Stomach smooth muscle (tissue), 2 donors: Measurements from ENCODE around the gene STPG3.
A peak's percentile ranks its signal among the peaks of the same experiment; 100 is the strongest.

ENCODE experiments used
- H3K27ac ChIP-seq: one replicate; pipeline ENCODE4 v1.7.0; 2013; ENCODE audit warnings: mild to moderate bottlenecking, low read length, inconsistent platforms
- H3K27me3 ChIP-seq, 2 donors: one replicate each; pipeline ENCODE4 v1.7.0; 2013; ENCODE audit warnings: low read length in 2 of 2; ENCODE audit not compliant: insufficient read depth in 2 of 2, control insufficient read depth in 1 of 2
- H3K36me3 ChIP-seq, 2 donors: one replicate each; pipeline ENCODE4 v1.7.0; 2013; ENCODE audit warnings: low read length in 2 of 2; ENCODE audit not compliant: control insufficient read depth in 2 of 2, insufficient read depth in 2 of 2
- H3K4me1 ChIP-seq: one replicate; pipeline ENCODE4 v1.7.0; 2013; ENCODE audit warnings: low read length; ENCODE audit not compliant: control insufficient read depth, insufficient read depth
- H3K4me3 ChIP-seq, 2 donors: one replicate each; pipeline ENCODE4 v1.7.0; 2013; ENCODE audit warnings: low read length in 2 of 2
- H3K9ac ChIP-seq, 2 donors: one replicate each; pipeline ENCODE4 v1.7.0; 2013; ENCODE audit warnings: low read length in 2 of 2, mild to moderate bottlenecking in 1 of 2
- H3K9me3 ChIP-seq, 2 donors: one replicate each; pipeline ENCODE4 v1.7.0; 2013; ENCODE audit warnings: low read length in 2 of 2; ENCODE audit not compliant: control insufficient read depth in 2 of 2
- donor health status: healthy.
- donor health status: Pancreatic carcinoma.

The STPG3 gene

DNA sequence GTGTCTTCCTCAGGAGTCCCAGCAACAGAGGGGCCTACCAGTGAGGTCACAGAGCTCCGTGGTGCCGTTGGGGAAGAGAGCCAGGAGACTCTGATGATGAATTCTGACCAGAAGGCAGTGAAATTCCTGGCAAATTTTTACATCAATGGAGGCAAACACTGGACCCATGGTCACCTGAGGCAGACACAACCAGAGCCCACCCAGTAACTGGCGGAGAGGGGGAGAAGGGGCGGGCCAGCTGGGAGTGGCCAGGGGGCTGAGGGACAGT is at the start of gene STPG3:
Gene STPG3 (plus strand): TSS at position 93 of the 268 bp plus-strand sequence. CDS start 1 bp downstream, at position 94.
- H3K9me3 ChIP-seq: no peaks in the 10 kb centered on the region
- H3K27ac ChIP-seq: no peak within 1 kb of the TSS
- H3K36me3 ChIP-seq: no peaks in the 10 kb centered on the region
- peaks cover 19% of the 10 kb centered on the region for H3K4me1 ChIP-seq
- no peak within 1 kb of the TSS for H3K9ac ChIP-seq
- peaks cover 0 to 4% of the 10 kb centered on the region in 2 donors for H3K27me3 ChIP-seq
- H3K4me3 ChIP-seq: no peak within 1 kb of the TSS

DNA sequence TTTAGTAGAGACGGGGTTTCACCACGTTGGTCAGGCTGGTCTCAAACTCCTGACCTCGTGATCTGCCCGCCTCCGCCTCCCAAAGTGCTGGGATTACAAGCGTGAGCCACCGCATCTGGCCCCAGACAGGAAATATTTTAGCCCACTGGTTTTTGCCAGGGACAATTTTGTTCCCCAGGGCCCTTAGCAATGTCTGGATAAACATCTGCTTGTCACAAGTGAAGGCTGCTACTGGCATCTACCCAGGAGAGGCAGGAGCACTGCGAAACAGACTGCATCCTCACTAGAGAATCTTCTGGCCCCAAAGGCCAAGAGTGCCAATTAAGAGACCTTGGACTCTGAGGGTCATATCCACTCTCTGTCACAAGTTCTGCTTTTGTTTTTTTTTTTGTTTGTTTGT is 48.1 kb upstream of the STPG3 start:
- no peaks in the 10 kb centered on the region for H3K9me3 ChIP-seq
- no peaks in the 10 kb centered on the region for H3K27me3 ChIP-seq
- H3K36me3 ChIP-seq: no peaks in the 10 kb centered on the region
- H3K4me3 ChIP-seq: no peak overlapping the region
- no peak overlapping the region for H3K27ac ChIP-seq
- H3K9ac ChIP-seq: no peak overlapping the region
- H3K4me1 ChIP-seq: peaks cover 58% of the 10 kb centered on the region

DNA sequence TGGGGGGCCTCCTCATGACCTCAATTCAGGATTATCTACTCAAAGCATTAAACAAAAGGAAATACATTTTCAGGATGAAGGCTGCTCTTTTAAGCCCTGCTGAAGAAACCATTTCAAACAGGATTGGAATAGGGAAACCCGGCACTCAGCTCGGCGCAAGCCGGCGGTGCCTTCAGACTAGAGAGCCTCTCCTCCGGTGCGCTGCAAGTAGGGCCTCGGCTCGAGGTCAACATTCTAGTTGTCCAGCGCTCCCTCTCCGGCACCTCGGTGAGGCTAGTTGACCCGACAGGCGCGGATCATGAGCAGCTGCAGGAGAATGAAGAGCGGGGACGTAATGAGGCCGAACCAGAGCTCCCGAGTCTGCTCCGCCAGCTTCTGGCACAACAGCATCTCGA is 46.4 kb upstream of the STPG3 start:
- peak overlapping the region; percentile 70 for H3K27ac ChIP-seq
- peak overlapping the region; percentile 95 to 99 for H3K4me3 ChIP-seq
- no peaks in the 10 kb centered on the region for H3K27me3 ChIP-seq
- peak overlapping the region; percentile 80 to 94 for H3K9ac ChIP-seq
- no peaks in the 10 kb centered on the region for H3K9me3 ChIP-seq
- H3K4me1 ChIP-seq: peaks cover 42% of the 10 kb centered on the region
- no peaks in the 10 kb centered on the region for H3K36me3 ChIP-seq

DNA sequence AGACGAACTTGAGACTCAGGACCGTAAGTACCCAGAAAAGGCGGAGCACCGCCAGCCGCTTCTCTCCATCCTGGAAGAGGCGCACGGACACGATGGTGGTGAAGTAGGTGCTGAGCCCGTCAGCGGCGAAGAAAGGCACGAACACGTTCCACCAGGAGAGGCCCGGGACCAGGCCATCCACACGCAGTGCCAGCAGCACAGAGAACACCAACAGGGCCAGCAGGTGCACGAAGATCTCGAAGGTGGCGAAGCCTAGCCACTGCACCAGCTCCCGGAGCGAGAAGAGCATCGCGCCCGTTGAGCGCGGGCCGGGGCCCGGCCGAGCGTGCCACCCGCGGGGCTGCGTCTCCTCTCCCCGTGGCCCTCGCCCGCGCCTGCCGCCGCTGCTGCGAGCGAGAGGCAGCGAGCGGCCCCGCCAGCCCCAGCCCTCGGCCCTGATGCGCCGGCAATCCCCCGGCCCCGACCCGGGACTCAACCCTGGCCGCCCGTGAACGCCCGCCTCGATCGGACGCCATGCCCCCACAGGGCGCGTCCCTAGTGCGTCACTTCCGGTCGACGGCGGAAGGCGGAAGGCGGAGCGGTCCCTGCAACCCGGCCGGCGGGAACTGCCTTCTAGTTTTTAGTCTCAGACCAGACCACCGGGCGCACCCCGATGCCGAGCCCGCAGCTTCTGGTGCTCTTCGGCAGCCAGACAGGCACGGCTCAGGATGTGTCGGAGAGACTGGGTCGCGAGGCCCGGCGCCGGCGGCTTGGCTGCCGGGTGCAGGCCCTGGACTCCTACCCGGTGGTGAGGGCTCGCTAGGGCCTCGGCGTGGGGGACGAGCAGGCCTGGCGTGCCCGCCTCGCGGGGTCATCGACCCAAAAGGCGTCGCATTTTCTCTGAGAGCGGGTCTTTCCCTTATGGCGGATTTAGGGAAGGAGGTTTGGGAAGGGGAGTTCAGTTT is 45.7 kb upstream of the STPG3 start, which contains the start of the genes NDOR1 and TMEM203:
Gene NDOR1 (plus strand): TSS at position 575 of the 944 bp plus-strand sequence. CDS start 78 bp downstream, at position 653.
Gene TMEM203 (minus strand): TSS at position 523 of the 944 bp plus-strand sequence. CDS start 234 bp downstream, at position 289.
- Histone ChIP-seq H3K9me3 (no peaks in the 10 kb centered on the region), H3K27me3 (no peaks in the 10 kb centered on the region), H3K9ac (peak within 1 kb of the TSS; percentile 80 to 94), H3K4me3 (peak within 1 kb of the TSS; percentile 95 to 99), H3K36me3 (no peaks in the 10 kb centered on the region), H3K27ac (peak within 1 kb of the TSS; percentile 70), H3K4me1 (peaks cover 41% of the 10 kb centered on the region)

DNA sequence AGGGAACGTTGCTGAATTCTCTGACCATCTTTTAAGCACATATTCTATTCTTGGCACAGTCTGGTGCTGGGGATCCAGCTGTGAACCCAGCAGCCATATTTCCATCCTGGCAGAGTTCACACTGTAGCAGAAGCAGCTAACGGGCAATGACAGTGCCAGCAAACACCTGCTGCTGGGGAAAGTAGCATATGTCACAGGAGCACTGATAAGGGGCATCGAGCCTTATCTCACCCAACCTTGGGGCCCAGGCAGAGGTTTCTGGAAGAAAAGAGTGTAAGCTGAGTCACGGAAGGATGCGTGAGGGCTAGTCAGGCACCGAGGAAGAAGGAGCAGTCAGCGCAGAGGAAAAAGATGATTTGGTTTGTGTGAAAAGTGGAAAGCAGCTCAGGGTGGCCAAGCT is 44.5 kb upstream of the STPG3 start:
- Histone ChIP-seq H3K4me1 (peaks cover 33% of the 10 kb centered on the region), H3K27me3 (no peaks in the 10 kb centered on the region), H3K9ac (peak overlapping the region in 1 of 2 donors; percentile 2), H3K9me3 (no peaks in the 10 kb centered on the region), H3K27ac (no peak overlapping the region), H3K4me3 (peak overlapping the region in 1 of 2 donors; percentile 99), H3K36me3 (no peaks in the 10 kb centered on the region)

DNA sequence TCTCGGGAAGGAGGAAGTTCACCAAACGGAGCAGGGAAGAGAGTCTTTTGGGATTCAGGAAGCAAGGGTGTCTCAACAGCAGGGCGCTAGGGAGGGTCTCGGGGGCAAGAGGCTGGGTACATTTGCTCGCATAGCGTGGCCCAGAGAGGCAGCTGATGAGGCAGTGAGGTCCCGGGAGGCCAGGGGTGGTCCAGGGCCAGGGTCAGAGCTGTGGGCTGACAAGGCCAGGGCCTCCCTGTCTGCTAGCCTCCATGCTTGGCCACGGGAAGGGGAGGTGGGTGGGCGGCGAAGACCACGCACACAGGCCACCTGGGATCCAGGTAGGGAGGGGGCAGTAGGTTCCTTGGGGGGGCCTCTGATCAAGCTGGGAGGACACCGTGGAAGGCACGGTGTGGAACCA is 39.6 kb upstream of the STPG3 start:
- H3K36me3 ChIP-seq: no peaks in the 10 kb centered on the region
- H3K27ac ChIP-seq: no peak overlapping the region
- H3K4me3 ChIP-seq: no peak overlapping the region
- H3K27me3 ChIP-seq: no peaks in the 10 kb centered on the region
- peaks cover 3% of the 10 kb centered on the region for H3K4me1 ChIP-seq
- H3K9ac ChIP-seq: no peak overlapping the region
- no peaks in the 10 kb centered on the region for H3K9me3 ChIP-seq

DNA sequence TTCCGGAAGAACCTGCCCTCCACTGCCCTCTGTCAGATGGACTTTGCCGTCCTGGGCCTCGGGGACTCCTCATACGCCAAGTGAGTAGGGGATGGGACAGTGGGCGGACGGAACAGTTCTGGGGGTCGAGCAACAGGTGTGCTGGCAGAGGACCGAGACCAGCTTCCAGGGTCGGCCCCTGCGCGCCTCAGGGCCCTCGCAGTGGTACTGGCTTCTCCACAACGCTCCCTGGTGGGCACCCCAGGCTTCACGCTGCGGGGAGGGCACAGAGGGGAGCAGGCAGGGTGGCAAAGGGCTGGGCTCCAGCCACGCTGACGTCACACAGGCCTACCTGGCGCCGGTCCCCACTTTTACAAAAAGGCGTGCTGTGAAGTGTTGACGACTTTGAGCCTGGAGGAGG is 38.6 kb upstream of the STPG3 start:
- no peaks in the 10 kb centered on the region for H3K36me3 ChIP-seq
- H3K9me3 ChIP-seq: no peaks in the 10 kb centered on the region
- no peaks in the 10 kb centered on the region for H3K4me1 ChIP-seq
- H3K9ac ChIP-seq: no peak overlapping the region
- no peaks in the 10 kb centered on the region for H3K27me3 ChIP-seq
- H3K4me3 ChIP-seq: no peak overlapping the region
- no peak overlapping the region for H3K27ac ChIP-seq

DNA sequence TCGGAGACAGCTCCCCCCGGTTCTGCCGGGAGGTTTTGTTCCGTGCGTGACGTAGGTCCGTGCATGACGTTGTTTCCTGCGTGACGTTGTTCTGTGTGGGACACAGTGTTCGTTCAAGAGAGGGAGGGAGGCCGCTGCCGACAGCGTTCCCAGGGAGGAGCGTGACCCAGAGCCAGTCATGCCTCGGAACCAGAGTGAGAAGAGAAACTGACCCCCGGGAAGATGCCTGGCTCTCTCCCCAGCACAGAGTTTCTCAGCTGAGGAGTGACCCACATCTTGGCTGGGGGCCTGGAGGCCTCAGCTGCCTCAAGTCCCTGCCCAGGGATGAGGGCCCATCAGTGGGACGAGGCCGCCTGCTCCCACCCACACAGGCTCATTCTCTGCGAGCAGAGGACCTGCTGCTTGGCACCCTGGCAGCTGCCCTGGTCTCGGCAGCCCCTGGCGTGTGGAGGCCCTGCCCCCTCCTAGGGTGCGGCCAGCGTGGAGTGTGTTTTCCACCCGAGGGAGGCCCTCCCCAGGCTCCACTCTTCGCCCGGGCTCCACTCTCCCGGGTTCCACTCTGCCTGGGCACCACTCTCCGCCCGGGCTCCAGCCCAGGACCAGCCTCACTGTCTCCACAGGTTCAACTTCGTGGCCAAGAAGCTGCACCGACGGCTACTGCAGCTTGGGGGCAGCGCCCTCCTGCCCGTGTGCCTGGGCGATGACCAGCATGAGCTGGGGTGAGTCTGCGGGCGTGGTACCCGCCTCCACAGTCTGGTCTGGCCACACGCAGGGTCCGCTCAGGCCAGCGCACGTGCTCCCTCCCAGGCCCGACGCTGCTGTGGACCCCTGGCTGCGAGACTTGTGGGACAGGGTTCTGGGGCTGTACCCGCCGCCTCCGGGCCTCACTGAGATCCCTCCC is 37.7 kb upstream of the STPG3 start:
- Histone ChIP-seq H3K4me1 (no peaks in the 10 kb centered on the region), H3K9me3 (no peaks in the 10 kb centered on the region), H3K36me3 (no peaks in the 10 kb centered on the region), H3K27ac (no peak overlapping the region), H3K4me3 (no peak overlapping the region), H3K9ac (no peak overlapping the region), H3K27me3 (no peaks in the 10 kb centered on the region)

DNA sequence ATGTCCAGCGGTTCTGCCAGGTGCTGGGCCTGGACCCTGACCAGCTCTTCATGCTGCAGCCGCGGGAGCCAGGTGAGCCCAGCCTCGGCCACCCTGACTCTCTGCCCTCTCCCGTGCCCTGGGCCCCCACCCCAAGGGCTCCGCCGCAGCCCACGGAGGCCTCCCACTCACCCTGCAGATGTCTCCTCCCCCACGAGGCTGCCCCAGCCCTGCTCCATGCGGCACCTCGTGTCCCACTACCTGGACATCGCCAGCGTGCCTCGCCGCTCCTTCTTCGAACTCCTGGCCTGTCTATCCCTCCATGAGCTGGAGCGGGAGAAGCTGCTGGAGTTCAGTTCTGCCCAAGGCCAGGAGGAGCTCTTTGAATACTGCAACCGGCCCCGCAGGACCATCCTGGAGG is 36.5 kb upstream of the STPG3 start:
- Histone ChIP-seq H3K9me3 (no peaks in the 10 kb centered on the region), H3K4me1 (no peaks in the 10 kb centered on the region), H3K27ac (no peak overlapping the region), H3K27me3 (no peaks in the 10 kb centered on the region), H3K36me3 (no peaks in the 10 kb centered on the region), H3K9ac (no peak overlapping the region), H3K4me3 (no peak overlapping the region)

DNA sequence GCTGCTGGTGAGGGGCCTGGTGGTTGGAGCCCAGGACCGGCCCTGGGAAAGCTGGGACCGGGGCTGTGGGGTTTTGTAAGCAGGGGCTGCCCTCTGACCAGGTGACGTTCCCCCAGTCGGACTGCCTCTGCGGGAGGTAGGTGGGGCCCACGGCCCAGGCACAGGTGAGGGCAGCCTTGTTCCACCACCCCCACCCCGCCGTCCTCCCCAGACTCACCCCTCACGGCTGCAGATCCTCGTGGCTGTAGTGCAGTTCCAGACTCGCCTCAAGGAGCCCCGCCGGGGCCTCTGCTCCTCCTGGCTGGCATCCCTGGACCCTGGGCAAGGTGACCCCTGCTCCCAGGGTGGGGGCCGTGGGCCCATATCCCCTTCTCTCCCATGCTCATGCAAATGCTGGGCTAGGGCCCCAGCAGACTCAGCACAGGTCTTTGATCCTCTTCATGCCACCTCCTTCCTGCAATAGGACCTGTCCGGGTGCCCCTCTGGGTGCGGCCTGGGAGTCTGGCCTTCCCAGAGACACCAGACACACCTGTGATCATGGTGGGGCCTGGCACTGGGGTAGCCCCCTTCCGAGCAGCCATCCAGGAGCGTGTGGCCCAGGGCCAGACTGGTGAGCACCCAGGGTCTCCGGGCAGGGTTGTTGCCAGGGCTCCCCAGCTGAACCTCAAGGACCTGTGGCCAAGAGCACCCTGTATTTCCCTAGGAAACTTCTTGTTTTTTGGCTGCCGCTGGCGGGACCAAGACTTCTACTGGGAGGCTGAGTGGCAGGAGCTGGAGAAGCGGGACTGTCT is 35.7 kb upstream of the STPG3 start:
- H3K9ac ChIP-seq: no peak overlapping the region
- no peaks in the 10 kb centered on the region for H3K4me1 ChIP-seq
- H3K4me3 ChIP-seq: no peak overlapping the region
- no peaks in the 10 kb centered on the region for H3K9me3 ChIP-seq
- no peak overlapping the region for H3K27ac ChIP-seq
- H3K27me3 ChIP-seq: no peaks in the 10 kb centered on the region
- no peaks in the 10 kb centered on the region for H3K36me3 ChIP-seq
